ENCODE results near the gene NT5C3A. TPM values are rescaled to one million over a fixed set of nuclear protein-coding genes. Genes with fewer than 3 reads are reported as not detected.

The NT5C3A gene
- total RNA-seq, 6 experiments from 2014 or later = 15.3 to 19.4 (median 16.4) TPM

- H3K27me3 Mint-ChIP-seq (ENCODE audit: insufficient read depth) = no peaks in the 10 kb centered on the region; the same call in 1 of the 2 replicates
- H3K27ac Mint-ChIP-seq = no peak overlapping the region
- TF ChIP-seq CTCF (IDR thresholded peaks at IDR 0.05) = no peak
- no peak overlapping the region for H3K4me3 Mint-ChIP-seq
- peaks cover 20% of the 10 kb centered on the region for H3K4me1 Mint-ChIP-seq (ENCODE audit: low read depth)
- H3K36me3 Mint-ChIP-seq (ENCODE audit: low read depth) = peaks cover 30% of the 10 kb centered on the region
- DNase-seq = no peak
- peaks cover 32% of the 10 kb centered on the region for H3K9me3 Mint-ChIP-seq
Measured at GRCh38 chr7:33065981-33066380, 3.4 kb upstream of the NT5C3A start.

DNA sequence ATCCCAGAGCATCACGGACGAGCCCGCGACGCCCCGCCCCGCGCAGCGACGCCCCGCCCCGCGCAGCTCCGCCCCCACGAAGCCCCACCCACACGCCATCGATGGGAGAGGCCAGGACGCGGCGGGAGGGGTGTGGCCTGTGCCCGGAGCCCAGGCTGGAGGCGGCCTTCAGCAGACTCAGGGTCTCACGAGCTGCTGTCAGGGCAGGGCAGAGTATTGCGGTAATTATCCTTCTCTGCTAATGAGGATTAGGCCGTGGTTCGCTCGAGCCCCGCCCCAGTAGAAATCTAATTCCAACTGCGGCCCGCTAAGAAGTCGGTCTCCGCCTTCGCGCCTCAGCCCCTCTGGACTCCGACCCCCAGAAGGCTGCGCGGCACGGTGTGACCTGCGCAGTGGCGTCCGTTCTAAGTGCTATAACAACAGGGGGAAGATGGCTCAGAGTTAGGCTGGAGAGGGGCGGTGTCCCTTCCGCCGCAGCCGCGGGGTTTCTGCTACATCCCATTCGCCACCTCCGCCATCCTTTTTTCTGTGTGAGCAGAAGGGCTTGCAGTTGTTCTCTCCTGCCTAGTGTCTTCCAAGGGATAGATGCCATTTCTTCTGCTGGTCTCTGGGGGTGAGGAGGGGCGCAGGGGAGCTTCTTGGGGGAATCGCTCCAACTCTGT lies 337 bp upstream of the NT5C3A start:
- DNase-seq = peak; percentile 90
- Mint-ChIP-seq H3K9me3 (peaks cover 20% of the 10 kb centered on the region), H3K4me3 (peak overlapping the region; percentile 98), H3K27me3 (ENCODE audit: insufficient read depth) (no peaks in the 10 kb centered on the region; the same call in 1 of the 2 replicates), H3K4me1 (ENCODE audit: low read depth) (peaks cover 47% of the 10 kb centered on the region), H3K36me3 (ENCODE audit: low read depth) (peaks cover 40% of the 10 kb centered on the region), H3K27ac (peak overlapping the region; percentile 93)
- TF ChIP-seq CTCF (IDR thresholded peaks at IDR 0.05) = no peak

GRCh38 chr7:33061282-33061937 lies 1.2 kb downstream of the NT5C3A start:
- peak overlapping the region; percentile 86 for H3K27ac Mint-ChIP-seq
- H3K36me3 Mint-ChIP-seq (ENCODE audit: low read depth) = peaks cover 38% of the 10 kb centered on the region
- H3K27me3 Mint-ChIP-seq (ENCODE audit: insufficient read depth) = no peaks in the 10 kb centered on the region; the same call in 1 of the 2 replicates
- H3K4me1 Mint-ChIP-seq (ENCODE audit: low read depth) = peaks cover 47% of the 10 kb centered on the region
- peak overlapping the region; percentile 98 for H3K4me3 Mint-ChIP-seq
- H3K9me3 Mint-ChIP-seq = peaks cover 18% of the 10 kb centered on the region
- no peak for DNase-seq
- no peak for TF ChIP-seq CTCF (IDR thresholded peaks at IDR 0.05)

- DNase-seq = no peak
- Mint-ChIP-seq H3K9me3 (peaks cover under 1% of the 10 kb centered on the region; the same call in 1 of the 2 replicates), H3K36me3 (ENCODE audit: low read depth) (peaks cover 20% of the 10 kb centered on the region), H3K27me3 (ENCODE audit: insufficient read depth) (no peaks in the 10 kb centered on the region; the same call in 1 of the 2 replicates), H3K4me3 (no peak overlapping the region), H3K4me1 (ENCODE audit: low read depth) (peaks cover 62% of the 10 kb centered on the region), H3K27ac (no peak overlapping the region; the same call in 1 of the 2 replicates)
- TF ChIP-seq CTCF (IDR thresholded peaks at IDR 0.05) = no peak
Measured at GRCh38 chr7:33059635-33060034, 2.9 kb downstream of the NT5C3A start.

DNA sequence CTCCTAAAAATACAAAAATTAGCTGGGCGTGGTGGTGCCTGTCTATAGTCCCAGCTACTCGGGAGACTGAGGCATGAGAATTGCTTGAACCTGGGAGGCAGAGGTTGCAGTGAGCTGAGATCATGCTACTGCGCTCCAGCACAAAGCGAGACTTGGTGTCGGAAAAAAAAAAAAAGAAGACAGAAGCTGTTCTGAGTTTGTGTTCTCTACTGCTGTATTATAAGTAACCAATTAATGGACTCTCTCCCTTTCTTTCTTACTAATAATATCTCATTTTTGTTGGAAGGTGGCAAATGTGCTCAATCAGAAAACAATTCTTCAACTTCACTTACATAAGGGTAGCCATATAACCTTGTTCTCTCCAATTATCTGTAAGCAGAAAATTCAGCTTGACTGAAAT lies 7.4 kb downstream of the NT5C3A start:
- Mint-ChIP-seq H3K36me3 (ENCODE audit: low read depth) (peaks cover 12% of the 10 kb centered on the region), H3K27ac (peak overlapping the region; percentile 65), H3K27me3 (ENCODE audit: insufficient read depth) (no peaks in the 10 kb centered on the region), H3K9me3 (no peaks in the 10 kb centered on the region), H3K4me3 (no peak overlapping the region), H3K4me1 (ENCODE audit: low read depth) (peaks cover 62% of the 10 kb centered on the region)
- no peak for TF ChIP-seq CTCF (IDR thresholded peaks at IDR 0.05)
- no peak for DNase-seq
